Mesendoderm (in vitro differentiated cells): Measurements from ENCODE around the gene PSMC5.
"Not testable (repeated sequence)": the region's sequence is repeated elsewhere in the genome, so short reads cannot be mapped to it uniquely, and the experiment has no call there.

ENCODE experiments used
- DNase-seq: peaks from one replicate; pipeline ENCODE4 v3.0.0; 2013
- H2AK5ac ChIP-seq: 2 replicates; pipeline ENCODE4 v1.6.1; 2013; ENCODE audit warnings: low read length, inconsistent platforms
- H2BK120ac ChIP-seq: 2 replicates; pipeline ENCODE4 v1.6.1; 2013; ENCODE audit warnings: low read depth, mild to moderate bottlenecking, low read length, moderate library complexity, mixed read lengths
- H2BK15ac ChIP-seq: replicated peaks from 2 replicates; pipeline ENCODE4 v1.6.1; 2013; ENCODE audit warnings: low read depth, mild to moderate bottlenecking, moderate library complexity
- H2BK5ac ChIP-seq: 2 replicates; pipeline ENCODE4 v1.6.1; 2013; ENCODE audit warnings: low read length, inconsistent platforms
- H3K18ac ChIP-seq: 2 replicates; pipeline ENCODE4 v1.6.1; 2013; ENCODE audit warnings: mild to moderate bottlenecking, low read length, mixed read lengths
- H3K23ac ChIP-seq: one replicate; pipeline ENCODE4 v1.6.1; 2013; ENCODE audit warnings: low read length
- H3K27ac ChIP-seq: 2 replicates; pipeline ENCODE4 v1.5.1; 2013; ENCODE audit warnings: low read depth, mild to moderate bottlenecking, inconsistent platforms, low read length, moderate library complexity
- H3K27me3 ChIP-seq: 2 replicates; pipeline ENCODE4 v1.6.1; 2013; ENCODE audit warnings: low read length, control low read depth, mild to moderate bottlenecking, inconsistent platforms; ENCODE audit not compliant: insufficient read depth, poor library complexity
- H3K36me3 ChIP-seq: 2 replicates; pipeline ENCODE4 v1.6.1; 2013; ENCODE audit warnings: low read length, inconsistent platforms; ENCODE audit not compliant: control insufficient read depth, insufficient read depth
- H3K4ac ChIP-seq: one replicate; pipeline ENCODE4 v1.6.1; 2013; ENCODE audit warnings: low read depth, mild to moderate bottlenecking, low read length, moderate library complexity
- H3K4me1 ChIP-seq: 2 replicates; pipeline ENCODE4 v1.6.1; 2013; ENCODE audit warnings: low read depth, low read length, inconsistent platforms; ENCODE audit not compliant: control insufficient read depth
- H3K4me2 ChIP-seq: 2 replicates; pipeline ENCODE4 v1.6.1; 2013; ENCODE audit warnings: low read length
- H3K4me3 ChIP-seq: 2 replicates; pipeline ENCODE4 v1.5.1; 2013; ENCODE audit warnings: mild to moderate bottlenecking, low read length
- H3K56ac ChIP-seq: one replicate; pipeline ENCODE4 v1.6.1; 2013; ENCODE audit warnings: low read length
- H3K79me1 ChIP-seq: 2 replicates; pipeline ENCODE4 v1.6.1; 2013; ENCODE audit warnings: low read length, inconsistent platforms
- H3K79me2 ChIP-seq: 2 replicates; pipeline ENCODE4 v1.6.1; 2013; ENCODE audit warnings: mild to moderate bottlenecking, low read length; ENCODE audit not compliant: control insufficient read depth, insufficient read depth
- H3K9ac ChIP-seq: 2 replicates; pipeline ENCODE4 v1.6.1; 2013; ENCODE audit warnings: low read length, inconsistent platforms
- H4K5ac ChIP-seq: one replicate; pipeline ENCODE4 v1.6.1; 2013; ENCODE audit warnings: low read length
- H4K8ac ChIP-seq: one replicate; pipeline ENCODE4 v1.6.1; 2013; ENCODE audit warnings: low read depth, mild to moderate bottlenecking, control low read depth, low read length, moderate library complexity
- WGBS: extraction: QIAGEN DNeasy Blood & Tissue Kit; methylation state at CpG from one replicate; pipeline ENCODE4 v1.1.7; 2013; ENCODE audit warnings: low lambda C conversion rate, missing lambda C conversion rate; ENCODE audit not compliant: insufficient coverage; ENCODE audit errors: extremely low coverage; 5-methylcytosine and 5-hydroxymethylcytosine counted together

PSMC5 gene

DNA sequence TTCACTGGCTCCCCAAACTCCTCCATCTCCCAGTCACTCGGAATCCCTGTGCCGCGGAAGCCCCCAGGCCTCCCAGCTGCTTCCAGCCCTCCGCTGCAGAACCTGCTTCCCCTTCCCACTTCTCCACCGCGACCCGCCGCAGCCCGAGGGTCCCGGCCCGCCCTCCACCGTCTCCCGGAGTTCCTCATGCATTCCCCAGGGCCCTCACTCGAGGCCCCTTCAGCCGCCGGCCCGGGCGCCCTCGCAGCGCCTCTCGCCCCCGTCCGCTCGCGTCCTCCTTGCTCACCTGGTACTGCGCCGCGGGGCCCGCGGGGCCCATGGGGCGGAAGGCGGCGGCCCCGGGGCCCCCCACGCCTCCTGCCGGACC is 14.9 kb downstream of the PSMC5 start:
- Histone ChIP-seq H2BK120ac (no peak overlapping the region), H3K23ac (peak overlapping the region; percentile 66), H2AK5ac (no peak overlapping the region), H3K4me1 (peaks cover 10% of the 10 kb centered on the region), H2BK15ac (no peak overlapping the region), H3K4me3 (peak overlapping the region; percentile 93), H3K79me1 (peaks cover 26% of the 10 kb centered on the region), H3K4me2 (peak overlapping the region; percentile 90), H3K79me2 (peaks cover 36% of the 10 kb centered on the region), H4K8ac (no peak overlapping the region), H3K18ac (peak overlapping the region; percentile 98), H3K36me3 (no peaks in the 10 kb centered on the region), H3K56ac (peak overlapping the region; percentile 93), H3K4ac (peak overlapping the region; percentile 87), H3K9ac (peak overlapping the region; percentile 96), H3K27me3 (no peaks in the 10 kb centered on the region), H2BK5ac (no peak overlapping the region), H3K27ac (peak overlapping the region; percentile 94), H4K5ac (no peak overlapping the region)
- no CpG with 5 or more reads among the region's 36 CpGs for WGBS
- DNase-seq, result peak; percentile 51

GRCh38 chr17:63842540-63843386 is 15.5 kb downstream of the PSMC5 start, which contains the start of gene SMARCD2:
SMARCD2 (minus strand) TSS chr17:63842685; CDS start chr17:63842674, 11 bp downstream.
- no peak within 1 kb of the TSS for H2BK120ac ChIP-seq
- no peaks in the 10 kb centered on the region for H3K36me3 ChIP-seq
- no peaks in the 10 kb centered on the region for H3K27me3 ChIP-seq
- no CpG with 5 or more reads among the region's 92 CpGs for WGBS
- H3K4me2 ChIP-seq, result peak within 1 kb of the TSS; percentile 90
- H3K9ac ChIP-seq, result peak within 1 kb of the TSS; percentile 96
- no peak within 1 kb of the TSS for H4K5ac ChIP-seq
- peak within 1 kb of the TSS; percentile 87 for H3K4ac ChIP-seq
- no peak within 1 kb of the TSS for H2AK5ac ChIP-seq
- no peak within 1 kb of the TSS for H2BK15ac ChIP-seq
- peaks cover 10% of the 10 kb centered on the region for H3K4me1 ChIP-seq
- peak; percentile 99 for DNase-seq
- H3K18ac ChIP-seq, result peak within 1 kb of the TSS; percentile 98
- peak within 1 kb of the TSS; percentile 66 for H3K23ac ChIP-seq
- no peak within 1 kb of the TSS for H2BK5ac ChIP-seq
- H3K4me3 ChIP-seq, result peak within 1 kb of the TSS; percentile 93
- peaks cover 24% of the 10 kb centered on the region for H3K79me1 ChIP-seq
- H3K79me2 ChIP-seq, result peaks cover 34% of the 10 kb centered on the region
- H4K8ac ChIP-seq, result peak within 1 kb of the TSS; percentile 88
- H3K56ac ChIP-seq, result peak within 1 kb of the TSS; percentile 93
- peak within 1 kb of the TSS; percentile 94 for H3K27ac ChIP-seq

GRCh38 chr17:63843387-63843888 is 16.2 kb downstream of the PSMC5 start:
- not testable (repeated sequence) for H2BK15ac ChIP-seq, H4K5ac ChIP-seq, H2BK5ac ChIP-seq, DNase-seq, H3K18ac ChIP-seq, H3K27me3 ChIP-seq, H3K23ac ChIP-seq, H3K36me3 ChIP-seq, H2BK120ac ChIP-seq, H2AK5ac ChIP-seq, H3K4ac ChIP-seq, H3K4me3 ChIP-seq
- no CpG with 5 or more reads among the region's 19 CpGs for WGBS
- peaks cover 27% of the 10 kb centered on the region for H3K79me2 ChIP-seq
- peak overlapping the region; percentile 45 for H3K4me2 ChIP-seq
- peak overlapping the region; percentile 88 for H4K8ac ChIP-seq
- H3K27ac ChIP-seq, result peak overlapping the region; percentile 16
- peak overlapping the region; percentile 59 for H3K9ac ChIP-seq
- H3K79me1 ChIP-seq, result peaks cover 17% of the 10 kb centered on the region
- H3K56ac ChIP-seq, result peak overlapping the region; percentile 40
- H3K4me1 ChIP-seq, result peaks cover 10% of the 10 kb centered on the region

- H3K18ac ChIP-seq, result no peak overlapping the region
- no peaks in the 10 kb centered on the region for H3K27me3 ChIP-seq
- H2BK5ac ChIP-seq, result no peak overlapping the region
- no peak overlapping the region for H3K56ac ChIP-seq
- no peak overlapping the region for H2BK120ac ChIP-seq
- no peak overlapping the region for H3K4ac ChIP-seq
- no peak overlapping the region for H3K4me2 ChIP-seq
- no CpG with 5 or more reads among the region's 9 CpGs for WGBS
- H3K4me3 ChIP-seq, result no peak overlapping the region
- no peaks in the 10 kb centered on the region for H3K36me3 ChIP-seq
- no peak overlapping the region for H3K23ac ChIP-seq
- H3K79me2 ChIP-seq, result peaks cover 21% of the 10 kb centered on the region
- no peak overlapping the region for H2BK15ac ChIP-seq
- H3K9ac ChIP-seq, result no peak overlapping the region
- peaks cover 5% of the 10 kb centered on the region for H3K4me1 ChIP-seq
- peaks cover 14% of the 10 kb centered on the region for H3K79me1 ChIP-seq
- no peak overlapping the region for H4K8ac ChIP-seq
- H3K27ac ChIP-seq, result no peak overlapping the region
- no peak overlapping the region for H4K5ac ChIP-seq
- H2AK5ac ChIP-seq, result no peak overlapping the region
- no peak for DNase-seq
These were observed 16.9 kb downstream of the PSMC5 start for GRCh38 chr17:63843910-63844677.

- no peak overlapping the region for H3K4me2 ChIP-seq
- no peak overlapping the region for H4K8ac ChIP-seq
- H3K79me2 ChIP-seq, result peaks cover 17% of the 10 kb centered on the region
- no peak overlapping the region for H2BK15ac ChIP-seq
- H3K9ac ChIP-seq, result no peak overlapping the region
- H3K36me3 ChIP-seq, result no peaks in the 10 kb centered on the region
- no CpG with 5 or more reads among the region's 1 CpG for WGBS
- no peak overlapping the region for H3K18ac ChIP-seq
- H2AK5ac ChIP-seq, result no peak overlapping the region
- no peak overlapping the region for H4K5ac ChIP-seq
- no peak overlapping the region for H3K23ac ChIP-seq
- no peak for DNase-seq
- peaks cover 5% of the 10 kb centered on the region for H3K4me1 ChIP-seq
- H3K27me3 ChIP-seq, result no peaks in the 10 kb centered on the region
- no peak overlapping the region for H3K56ac ChIP-seq
- no peak overlapping the region for H3K27ac ChIP-seq
- H2BK120ac ChIP-seq, result no peak overlapping the region
- H2BK5ac ChIP-seq, result no peak overlapping the region
- H3K4me3 ChIP-seq, result no peak overlapping the region
- H3K79me1 ChIP-seq, result peaks cover 12% of the 10 kb centered on the region
- H3K4ac ChIP-seq, result no peak overlapping the region
These were observed 18.3 kb downstream of the PSMC5 start for GRCh38 chr17:63845509-63845908.
